GM20000 (cell line): ENCODE data around the gene RRAGC.
A peak's percentile ranks its signal among the peaks of the same experiment; 100 is the strongest.

Source experiments
- DNase-seq: peaks from one replicate; pipeline ENCODE4 v3.0.0; 2012; ENCODE audit warnings: low spot score
- CTCF ChIP-seq: IDR thresholded peaks from 2 replicates; pipeline ENCODE4 v1.5.1; 2012; ENCODE audit warnings: mild to moderate bottlenecking, control low read depth; ENCODE audit errors: extremely low read depth, missing control alignments

The RRAGC gene

DNA sequence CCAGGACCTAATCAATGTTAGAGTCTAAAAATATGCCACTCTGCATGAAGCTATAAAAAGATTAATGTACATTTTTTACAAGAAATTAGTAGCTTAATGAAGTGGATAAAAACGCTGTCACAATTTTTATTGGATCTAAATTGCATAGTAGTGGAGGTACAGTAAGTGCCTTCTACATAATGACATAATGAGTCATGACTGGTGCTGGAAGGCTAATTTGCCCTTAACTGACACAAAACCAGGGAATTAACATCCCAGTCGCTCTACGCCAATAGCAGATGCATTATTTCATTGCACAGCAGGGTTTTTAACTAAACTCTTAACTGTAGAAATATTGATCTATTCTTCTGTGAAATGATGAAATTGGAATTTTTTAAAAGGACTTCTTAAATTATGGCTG lies 33.3 kb downstream of the RRAGC start:
- DNase-seq: no peak
- no peak for TF ChIP-seq CTCF

DNA sequence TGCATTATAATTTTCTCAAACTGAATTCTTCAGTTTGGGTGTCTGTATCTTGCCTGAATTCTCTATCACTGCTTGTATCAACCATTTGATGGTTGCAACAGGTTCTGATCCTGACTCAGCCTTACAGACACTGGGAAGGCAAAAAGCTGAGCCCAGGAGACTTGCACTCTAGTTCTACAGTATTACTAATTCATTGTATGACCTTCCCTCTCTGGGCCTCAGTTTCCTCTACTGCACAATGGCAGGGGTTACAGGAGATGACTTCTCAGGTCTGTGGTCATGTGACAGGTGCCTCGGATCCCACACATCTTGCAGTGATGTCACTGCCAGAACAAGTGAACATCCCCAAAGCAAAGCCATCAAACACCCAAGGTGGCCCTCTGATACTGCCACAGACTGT lies 38.7 kb downstream of the RRAGC start:
- no peak for DNase-seq
- TF ChIP-seq CTCF: no peak

DNA sequence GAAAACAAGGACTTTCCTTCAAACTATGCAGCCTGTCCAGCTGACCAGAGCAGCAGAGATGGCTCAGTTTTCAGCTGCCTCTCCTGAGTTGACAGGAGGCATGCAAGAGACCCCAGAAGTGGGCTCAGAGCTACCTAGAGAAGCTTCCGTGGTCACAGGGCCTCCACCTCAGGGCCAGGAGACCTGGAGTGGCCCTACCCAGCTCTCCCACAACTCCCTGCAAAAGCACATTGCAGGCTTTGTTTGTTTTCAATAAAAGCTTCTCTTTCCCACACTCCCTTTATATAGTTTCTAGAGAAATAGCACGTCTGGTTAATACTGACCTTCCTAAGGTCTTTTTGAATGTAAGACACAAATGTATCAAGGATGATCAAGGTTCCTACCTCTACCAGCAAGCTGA lies 40.1 kb downstream of the RRAGC start:
- DNase-seq: no peak

GRCh38 chr1:38819040-38819439 lies 40.5 kb downstream of the RRAGC start:
- TF ChIP-seq CTCF: no peak
- no peak for DNase-seq

More for the DNA sequence above, 40.1 kb downstream of the RRAGC start:
- no peak for TF ChIP-seq CTCF

GRCh38 chr1:38818175-38818976 lies 41.2 kb downstream of the RRAGC start:
- peak; percentile 85 for DNase-seq
- TF ChIP-seq CTCF: peak; percentile 94

DNA sequence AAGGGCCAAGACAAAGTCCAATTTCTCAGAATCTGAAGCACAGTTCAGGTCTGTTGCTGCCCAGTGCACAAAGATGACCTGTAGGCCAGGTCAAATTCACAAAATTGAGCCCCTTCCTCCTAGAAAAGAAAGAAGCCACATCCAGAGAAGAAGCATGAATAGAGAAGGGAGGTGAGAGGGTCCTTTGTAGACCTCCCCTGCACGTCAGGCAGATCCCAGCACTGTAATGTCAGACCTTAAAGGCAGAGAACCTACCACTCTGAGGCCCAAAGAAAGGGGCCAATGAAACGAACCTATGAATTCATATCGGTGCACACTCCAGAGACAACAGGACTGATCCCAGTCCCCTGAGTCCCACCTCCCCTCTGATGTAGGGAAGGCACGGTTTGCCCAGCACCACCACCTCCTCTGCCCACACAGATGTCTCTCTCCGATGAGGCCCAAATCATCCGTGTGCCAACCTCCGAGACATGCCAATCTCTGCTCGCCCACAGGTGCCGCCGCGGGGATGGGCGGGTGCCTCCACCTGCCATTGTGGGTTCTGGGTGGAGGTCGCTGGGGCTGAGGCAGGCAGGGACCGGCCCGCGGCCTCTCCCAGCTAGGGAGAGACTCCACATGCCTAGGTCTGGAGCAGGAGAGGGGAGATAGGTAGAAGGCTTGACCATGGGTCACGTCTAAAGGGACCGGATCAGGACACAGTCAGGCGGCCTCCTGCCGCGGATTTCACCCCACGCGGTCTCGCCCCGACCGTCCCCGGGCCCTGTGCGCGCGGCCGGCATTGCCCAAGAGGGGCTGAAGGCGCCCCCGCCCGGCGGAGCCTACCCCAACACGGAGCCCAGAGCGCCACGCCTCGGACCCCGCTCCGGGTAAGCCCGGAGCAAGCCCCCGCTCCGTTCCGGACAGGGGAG lies 42.1 kb downstream of the RRAGC start:
- no peak for TF ChIP-seq CTCF
- no peak for DNase-seq

DNA sequence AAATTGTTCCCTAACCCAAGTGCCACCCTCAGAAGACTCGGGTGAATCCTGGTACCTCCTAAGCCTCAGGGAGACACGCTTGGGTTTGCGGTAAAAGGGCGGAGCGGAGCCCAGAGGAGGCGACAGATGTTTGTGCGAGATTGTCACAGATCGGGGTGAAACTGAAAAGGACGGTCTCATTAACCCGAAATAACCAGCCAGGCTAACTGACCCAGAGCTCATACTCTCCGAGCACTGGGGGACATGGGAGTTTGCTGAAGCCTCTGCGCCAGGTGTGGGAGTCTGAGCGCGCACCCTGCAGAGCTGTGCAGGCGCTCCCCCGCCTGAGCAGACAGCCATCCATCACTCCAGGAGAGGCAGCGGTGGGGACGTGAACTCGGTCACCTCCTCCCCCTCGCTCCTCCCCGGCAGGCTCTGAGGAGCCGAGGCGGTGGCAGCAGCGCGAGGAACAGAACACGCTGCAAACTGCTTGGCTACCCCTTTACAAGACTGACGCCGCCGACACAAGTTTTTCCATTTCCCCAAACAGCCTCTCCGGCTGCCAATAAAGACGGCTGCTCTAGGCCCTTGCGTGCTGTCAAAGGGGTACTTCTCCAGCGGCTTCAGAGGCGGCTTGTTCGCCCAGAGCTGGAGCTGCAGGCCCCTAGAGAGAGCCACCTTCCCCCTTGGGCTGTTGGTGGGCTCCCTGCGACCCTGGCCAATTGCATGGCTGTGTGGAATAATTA lies 43.5 kb downstream of the RRAGC start:
- TF ChIP-seq CTCF: peak; percentile 2
- DNase-seq: peak; percentile 82
